Coronary artery (tissue), 2 donors: Measurements from ENCODE around the gene DMRTA2.
A peak's percentile ranks its signal among the peaks of the same experiment; 100 is the strongest.

Source experiments
- DNase-seq: peaks from one replicate; pipeline ENCODE4 v3.0.0-alpha.2; 2017; ENCODE audit warnings: low spot score
- H3K27ac ChIP-seq, 2 donors: fragments of 200-600 bp; sonication (generic); one replicate each; pipeline ENCODE4 v1.5.1; 2016 to 2019
- H3K4me3 ChIP-seq: fragments of 200-600 bp; sonication (generic); 2 replicates; pipeline ENCODE4 v1.5.1; 2016; ENCODE audit warnings: mild to moderate bottlenecking, moderate library complexity
- TF ChIP-seq, protein P1 (sequence below): fragments of 200-600 bp; sonication (generic); IDR thresholded peaks from one replicate; pipeline ENCODE4 v1.5.1; 2019; ENCODE audit warnings: antibody characterized with exemption

DMRTA2 gene

DNA sequence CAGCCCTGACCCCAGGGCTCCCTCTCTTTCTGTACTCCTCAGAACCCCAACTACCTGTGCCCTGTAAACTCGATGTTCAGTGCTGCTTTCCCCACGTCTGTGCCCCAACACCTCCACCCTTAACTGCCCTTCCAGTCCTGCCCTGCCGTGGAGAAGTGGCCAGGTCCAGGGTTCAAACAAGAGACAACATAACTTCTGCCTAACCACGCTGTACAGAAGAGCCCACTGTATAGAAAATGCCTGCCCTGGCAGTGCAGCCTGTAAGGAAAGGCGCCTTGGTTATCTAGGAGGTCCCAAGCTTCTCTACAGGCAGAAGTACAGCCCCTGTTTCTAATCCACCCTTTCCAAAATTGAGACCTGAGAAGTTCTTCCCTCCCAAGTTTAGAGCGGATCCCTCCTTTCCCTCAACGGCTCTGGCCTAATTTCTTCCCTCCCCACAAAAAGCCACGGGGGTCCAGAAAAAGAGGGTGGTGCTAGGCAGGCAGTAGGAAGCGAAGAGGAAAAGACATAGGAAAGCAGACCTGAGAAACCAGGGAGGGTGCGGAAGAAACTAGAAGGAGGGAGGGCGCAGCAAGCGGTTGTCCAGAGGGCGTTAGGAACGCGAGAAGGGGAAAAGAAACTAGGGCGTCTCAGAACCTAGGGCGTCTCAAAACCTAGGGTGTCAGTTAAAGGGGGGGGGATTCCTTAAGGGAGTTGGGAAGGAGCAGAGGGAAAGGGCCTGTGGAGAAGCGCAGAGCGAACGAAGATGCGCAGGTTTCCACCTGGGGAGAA lies 3.2 kb downstream of the DMRTA2 start:
- no peak for DNase-seq
- Histone ChIP-seq H3K27ac (no peak overlapping the region), H3K4me3 (peak overlapping the region; percentile 43)
- TF ChIP-seq, protein P1, sequence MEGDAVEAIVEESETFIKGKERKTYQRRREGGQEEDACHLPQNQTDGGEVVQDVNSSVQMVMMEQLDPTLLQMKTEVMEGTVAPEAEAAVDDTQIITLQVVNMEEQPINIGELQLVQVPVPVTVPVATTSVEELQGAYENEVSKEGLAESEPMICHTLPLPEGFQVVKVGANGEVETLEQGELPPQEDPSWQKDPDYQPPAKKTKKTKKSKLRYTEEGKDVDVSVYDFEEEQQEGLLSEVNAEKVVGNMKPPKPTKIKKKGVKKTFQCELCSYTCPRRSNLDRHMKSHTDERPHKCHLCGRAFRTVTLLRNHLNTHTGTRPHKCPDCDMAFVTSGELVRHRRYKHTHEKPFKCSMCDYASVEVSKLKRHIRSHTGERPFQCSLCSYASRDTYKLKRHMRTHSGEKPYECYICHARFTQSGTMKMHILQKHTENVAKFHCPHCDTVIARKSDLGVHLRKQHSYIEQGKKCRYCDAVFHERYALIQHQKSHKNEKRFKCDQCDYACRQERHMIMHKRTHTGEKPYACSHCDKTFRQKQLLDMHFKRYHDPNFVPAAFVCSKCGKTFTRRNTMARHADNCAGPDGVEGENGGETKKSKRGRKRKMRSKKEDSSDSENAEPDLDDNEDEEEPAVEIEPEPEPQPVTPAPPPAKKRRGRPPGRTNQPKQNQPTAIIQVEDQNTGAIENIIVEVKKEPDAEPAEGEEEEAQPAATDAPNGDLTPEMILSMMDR = no peak

DNA sequence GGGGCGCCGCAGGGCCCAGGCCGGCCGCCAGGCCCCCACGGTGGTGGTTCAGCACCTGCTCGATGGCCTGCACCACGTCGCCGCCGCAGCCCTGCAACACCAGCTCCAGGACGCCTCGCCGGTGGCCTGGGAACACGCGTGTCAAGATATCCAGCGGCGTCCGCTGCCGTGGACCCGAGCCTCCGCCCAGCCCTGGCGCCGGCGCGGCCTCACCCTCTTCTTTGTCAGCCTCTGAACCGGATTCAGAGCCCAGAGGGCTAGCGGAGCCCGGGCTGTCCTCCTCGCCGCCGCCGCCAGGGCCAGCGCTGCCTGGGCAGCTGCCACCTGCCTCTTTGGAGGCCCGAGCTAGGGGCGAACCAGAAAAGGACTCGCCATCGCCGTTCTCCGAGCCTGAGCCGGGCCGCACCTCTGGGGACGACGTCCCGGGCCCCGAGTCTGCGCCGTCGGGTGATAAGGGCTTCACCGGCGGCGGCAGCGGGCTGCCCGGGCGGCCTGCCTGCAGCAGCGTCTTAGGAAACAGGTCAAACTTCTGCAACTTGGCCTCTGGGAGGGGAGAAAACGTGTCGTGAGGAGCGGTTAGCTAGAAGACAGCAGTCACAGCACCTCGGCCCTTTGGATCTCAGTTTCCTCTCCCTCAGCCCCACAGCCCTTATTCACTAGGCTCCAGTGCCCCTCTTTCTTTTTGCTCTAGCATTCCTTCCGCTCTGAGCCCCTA lies 3.9 kb downstream of the DMRTA2 start:
- TF ChIP-seq, protein P1 = no peak
- DNase-seq = no peak
- H3K4me3 ChIP-seq = peak overlapping the region; percentile 61
- no peak overlapping the region for H3K27ac ChIP-seq

DNA sequence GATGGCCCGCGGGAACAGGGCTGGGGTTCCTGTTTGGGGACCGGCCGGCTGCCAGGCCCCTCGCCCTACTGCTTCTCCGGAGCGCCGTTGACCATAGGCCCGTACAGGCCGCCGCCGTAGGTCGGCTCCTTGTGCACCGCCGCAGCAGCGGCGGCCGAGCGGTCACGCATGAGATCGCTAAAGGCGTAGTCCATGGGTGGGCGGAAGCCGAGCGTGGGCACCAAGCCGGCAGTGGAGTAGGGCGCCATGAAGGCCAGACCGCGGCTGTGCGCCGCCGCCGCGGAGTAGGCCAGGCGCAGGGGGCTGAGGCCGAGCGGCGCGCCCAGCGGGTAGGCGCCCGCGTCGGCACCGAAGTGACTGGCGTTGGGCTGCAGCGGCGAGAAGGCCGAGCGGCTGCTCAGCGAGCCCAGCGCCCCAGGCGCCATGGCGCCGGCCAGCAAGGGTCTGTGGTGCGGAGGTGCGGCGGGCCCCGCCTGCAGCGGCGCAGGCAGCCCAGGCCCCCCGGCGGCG lies 4.6 kb downstream of the DMRTA2 start:
- no peak overlapping the region for H3K27ac ChIP-seq
- no peak for DNase-seq
- peak overlapping the region; percentile 61 for H3K4me3 ChIP-seq
- TF ChIP-seq, protein P1 = no peak

DNA sequence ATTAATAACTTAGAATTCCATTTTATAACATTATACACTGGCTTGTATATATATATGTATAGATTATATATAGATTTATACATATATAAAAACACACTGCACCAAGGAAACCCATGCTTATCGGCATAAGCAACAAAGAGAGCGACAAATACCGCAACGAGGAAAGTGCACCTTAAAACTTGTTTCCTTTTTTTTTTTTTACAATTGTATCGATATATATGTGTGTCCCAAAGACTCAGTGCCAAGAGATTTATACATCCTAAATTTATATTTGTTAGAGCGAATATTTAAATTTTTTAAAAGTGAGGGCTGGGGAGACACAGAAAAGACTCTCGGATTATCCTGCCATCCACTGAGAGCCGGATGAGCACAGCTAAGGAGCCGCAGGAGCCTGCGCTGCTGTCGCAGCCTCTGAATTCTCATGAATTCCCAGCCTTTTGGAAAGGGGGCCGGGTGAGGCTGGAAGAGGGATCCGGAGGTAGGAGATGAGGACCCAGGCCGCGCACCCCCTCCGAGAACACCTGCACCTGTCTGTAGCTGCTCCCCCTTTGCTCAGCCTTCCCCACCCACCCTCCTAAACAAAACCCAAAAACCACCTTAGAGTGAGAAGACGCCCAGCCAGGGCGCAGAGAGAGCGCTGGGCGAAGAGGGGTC lies 5.2 kb downstream of the DMRTA2 start:
- TF ChIP-seq, protein P1 = no peak
- Histone ChIP-seq H3K27ac (no peak overlapping the region), H3K4me3 (peak overlapping the region; percentile 61)
- no peak for DNase-seq

DNA sequence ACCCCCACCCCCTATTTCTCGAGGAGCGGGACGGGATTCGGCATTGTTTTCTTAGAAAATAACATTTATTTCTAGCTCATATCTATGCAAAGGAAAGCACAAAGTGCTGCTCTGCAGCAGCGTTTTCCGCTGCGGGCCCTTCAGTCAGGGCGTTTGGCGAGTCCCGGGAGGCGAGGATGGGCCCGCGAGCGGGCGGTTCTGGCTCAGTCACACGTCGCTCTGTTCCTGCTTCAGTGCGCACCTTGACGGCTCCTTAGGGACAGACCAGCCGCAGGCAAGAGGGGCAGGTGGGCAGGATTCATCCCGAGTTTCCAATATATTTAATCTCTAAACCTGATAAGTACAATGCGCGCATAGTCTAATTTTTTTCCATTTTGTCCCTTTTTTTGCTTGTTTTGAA lies 5.7 kb downstream of the DMRTA2 start:
- Histone ChIP-seq H3K27ac (no peak overlapping the region), H3K4me3 (peak overlapping the region; percentile 26)
- DNase-seq = no peak
- TF ChIP-seq, protein P1 = no peak

DNA sequence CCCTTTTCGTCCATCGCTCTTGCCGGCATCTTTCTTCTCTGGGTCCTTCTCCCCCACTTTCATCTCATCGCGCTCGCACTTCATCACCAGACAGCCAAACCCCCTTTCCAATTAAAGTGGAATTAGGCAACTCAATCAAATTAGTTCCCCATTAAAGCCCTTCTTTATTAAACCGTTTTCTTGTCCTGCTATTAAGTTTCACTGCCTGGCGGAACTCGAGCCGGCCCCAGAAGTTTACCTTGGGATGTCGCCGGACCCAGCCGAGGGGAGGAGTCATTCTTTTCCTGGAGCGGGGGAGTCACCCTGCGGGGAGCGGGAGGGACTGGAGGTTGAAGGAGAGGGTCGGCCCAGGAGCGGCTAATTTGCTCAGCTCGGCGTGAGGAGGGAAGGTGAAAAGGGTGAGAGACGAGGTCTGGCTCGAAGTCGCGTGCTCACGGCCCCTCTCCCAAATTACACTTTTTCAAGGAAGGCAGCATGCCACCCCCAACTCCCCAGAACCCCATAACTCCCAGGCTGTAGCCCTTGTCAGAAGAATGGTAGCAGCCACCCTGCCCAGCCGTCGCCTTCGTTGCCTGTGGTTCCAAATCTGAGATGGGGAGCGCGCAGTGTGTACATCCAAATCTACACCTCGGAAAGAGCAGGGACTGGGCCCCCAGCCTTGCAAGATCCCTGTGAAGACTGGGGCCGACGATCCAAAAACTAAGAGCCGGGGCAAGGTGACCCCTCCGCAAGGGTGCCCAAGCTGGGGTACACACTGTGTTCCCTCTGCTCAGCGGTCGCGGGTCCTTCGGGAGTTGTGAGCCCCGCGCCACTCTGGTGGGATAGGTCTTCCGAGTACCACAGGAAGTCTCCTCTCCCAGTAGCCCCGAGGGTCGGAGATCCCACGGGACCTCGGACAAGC lies 6.4 kb downstream of the DMRTA2 start:
- Histone ChIP-seq H3K4me3 (peak overlapping the region; percentile 29), H3K27ac (no peak overlapping the region)
- DNase-seq = no peak
- TF ChIP-seq, protein P1 = no peak
